ENCODE results near the gene CHRNE.

- TF ChIP-seq CTCF (IDR thresholded peaks at IDR 0.05) (no peak), EZH2 (IDR thresholded peaks at IDR 0.05; ENCODE audit: borderline replicate concordance, insufficient read depth, low read depth, low read length, poor library complexity, severe bottlenecking) (no peak)
Observed at GRCh38 chr17:4854111-4854681, 48.7 kb downstream of the CHRNE start.

All from B cell (primary cell).